Right atrium auricular region (tissue), 2 donors: ENCODE results near the gene B3GALT2. TPM values are rescaled to one million over a fixed set of nuclear protein-coding genes. Genes with fewer than 3 reads are reported as not detected.

Experiments
- DNase-seq: peaks from one replicate; pipeline ENCODE4 v3.0.0-alpha.2; 2019; ENCODE audit warnings: low spot score
- H3K27ac ChIP-seq, 2 donors: fragments of 200-600 bp; sonication (generic); 1 replicate in 1 of 2; 2 replicates in 1 of 2; pipeline ENCODE4 v1.5.1; 2016 to 2019
- H3K27me3 ChIP-seq, 2 donors: fragments of 200-600 bp; sonication (generic); one replicate each; pipeline versions ENCODE4 v1.5.1 to v1.6.0; 2017 to 2019
- H3K36me3 ChIP-seq: fragments of 200-600 bp; sonication (generic); one replicate; pipeline ENCODE4 v1.5.1; 2016
- H3K4me1 ChIP-seq, 2 donors: fragments of 200-600 bp; sonication (generic); one replicate each; pipeline versions ENCODE4 v1.5.1 to v1.6.0; 2017 to 2019
- H3K4me3 ChIP-seq, 2 donors: fragments of 200-600 bp; sonication (generic); 1 replicate in 1 of 2; 2 replicates in 1 of 2; pipeline ENCODE4 v1.5.1; 2017 to 2019; ENCODE audit warnings: mild to moderate bottlenecking in 1 of 2, moderate library complexity in 1 of 2
- H3K9me3 ChIP-seq, 2 donors: fragments of 200-600 bp; sonication (generic); one replicate each; pipeline ENCODE4 v1.5.1; 2019
- CTCF ChIP-seq, 2 donors: fragments of 200-600 bp; sonication (generic); IDR thresholded peaks; one replicate each; pipeline ENCODE4 v1.5.1; 2019; ENCODE audit warnings: antibody characterized with exemption in 2 of 2
- total RNA-seq, 2 donors: library from RNA; depleted of rRNA; stranded (reverse); fragments of >200 nt; gene quantifications; one replicate each; pipeline ENCODE4 v1.1.0, GENCODE V29; 2016

B3GALT2 gene
- total RNA-seq, 2 donors from 2014 or later: 27.9 to 51.7 TPM

GRCh38 chr1:193144999-193145398 lies 41.4 kb downstream of the B3GALT2 start:
- Histone ChIP-seq H3K36me3 (peaks cover 49% of the 10 kb centered on the region), H3K9me3 (no peaks in the 10 kb centered on the region), H3K4me3 (no peak overlapping the region), H3K27me3 (no peaks in the 10 kb centered on the region), H3K4me1 (peaks cover 0 to 4% of the 10 kb centered on the region in 2 donors), H3K27ac (no peak overlapping the region)
- DNase-seq: no peak
- no peak for TF ChIP-seq CTCF (IDR thresholded peaks at IDR 0.05)

GRCh38 chr1:193144361-193144938 lies 42.0 kb downstream of the B3GALT2 start:
- no peak for DNase-seq
- no peak for TF ChIP-seq CTCF (IDR thresholded peaks at IDR 0.05)
- no peak overlapping the region for H3K27ac ChIP-seq
- peaks cover 0 to 5% of the 10 kb centered on the region in 2 donors for H3K4me1 ChIP-seq
- H3K4me3 ChIP-seq: no peak overlapping the region
- no peaks in the 10 kb centered on the region for H3K9me3 ChIP-seq
- H3K36me3 ChIP-seq: peaks cover 52% of the 10 kb centered on the region
- H3K27me3 ChIP-seq: no peaks in the 10 kb centered on the region

- Histone ChIP-seq H3K36me3 (peaks cover 52% of the 10 kb centered on the region), H3K4me3 (no peak overlapping the region), H3K27ac (no peak overlapping the region), H3K9me3 (no peaks in the 10 kb centered on the region), H3K4me1 (peaks cover 0 to 5% of the 10 kb centered on the region in 2 donors), H3K27me3 (no peaks in the 10 kb centered on the region)
- DNase-seq: no peak
- peak in 1 of 2 donors; percentile 48 for TF ChIP-seq CTCF (IDR thresholded peaks at IDR 0.05)
These were observed 43.1 kb downstream of the B3GALT2 start for GRCh38 chr1:193143285-193143684.

GRCh38 chr1:193142409-193142808 lies 44.0 kb downstream of the B3GALT2 start:
- no peak for TF ChIP-seq CTCF (IDR thresholded peaks at IDR 0.05)
- Histone ChIP-seq H3K4me3 (no peak overlapping the region), H3K4me1 (peaks cover 0 to 5% of the 10 kb centered on the region in 2 donors), H3K36me3 (peaks cover 46% of the 10 kb centered on the region), H3K9me3 (no peaks in the 10 kb centered on the region), H3K27me3 (no peaks in the 10 kb centered on the region), H3K27ac (no peak overlapping the region)
- DNase-seq: no peak

- H3K36me3 ChIP-seq: peaks cover 48% of the 10 kb centered on the region
These were observed 44.6 kb downstream of the B3GALT2 start for GRCh38 chr1:193141804-193142203.

More at GRCh38 chr1:193141804-193142203, 44.6 kb downstream of the B3GALT2 start:
- Histone ChIP-seq H3K9me3 (no peaks in the 10 kb centered on the region), H3K4me1 (peaks cover 0 to 5% of the 10 kb centered on the region in 2 donors), H3K27ac (no peak overlapping the region), H3K27me3 (no peaks in the 10 kb centered on the region), H3K4me3 (no peak overlapping the region)
- no peak for TF ChIP-seq CTCF (IDR thresholded peaks at IDR 0.05)
- DNase-seq: no peak
